ENCODE measurements around the gene ADAMTS12. TPM values are rescaled to one million over a fixed set of nuclear protein-coding genes. Genes with fewer than 3 reads are reported as not detected.
"Not testable (repeated sequence)": the region's sequence is repeated elsewhere in the genome, so short reads cannot be mapped to it uniquely, and the experiment has no call there.

ADAMTS12 gene
- total RNA-seq, 1 experiment from 2014 or later = 0.92 TPM

- no peak for DNase-seq (ENCODE audit: extremely low read depth, low read depth)
These were observed 335.2 kb downstream of the ADAMTS12 start for GRCh38 chr5:33556330-33557328.

- no peak for DNase-seq (ENCODE audit: extremely low read depth, low read depth)
These were observed 341.7 kb downstream of the ADAMTS12 start for GRCh38 chr5:33549982-33550567.

GRCh38 chr5:33539790-33540189 lies 352.0 kb downstream of the ADAMTS12 start:
- DNase-seq (ENCODE audit: extremely low read depth, low read depth) = not testable (repeated sequence)

- no peak for DNase-seq (ENCODE audit: extremely low read depth, low read depth)
These were observed 352.6 kb downstream of the ADAMTS12 start for GRCh38 chr5:33539212-33539611.

DNA sequence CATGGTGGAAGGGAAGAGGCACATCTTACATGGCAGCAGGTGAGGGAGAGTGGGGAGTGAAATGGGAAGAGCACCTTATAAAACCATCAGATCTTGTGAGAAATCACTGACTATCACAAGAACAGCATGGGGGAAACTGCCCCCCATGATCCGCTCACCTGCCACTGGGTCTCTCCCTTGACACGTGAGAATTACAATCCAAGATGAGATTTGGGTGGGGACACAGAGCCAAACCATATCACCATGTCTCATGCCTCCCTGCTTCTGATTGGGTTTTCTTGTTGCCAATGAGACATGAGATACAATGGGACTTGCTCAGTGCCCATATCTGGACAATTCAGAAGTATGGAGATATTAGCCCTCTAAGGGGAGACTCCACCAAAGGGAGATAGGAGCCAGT lies 353.6 kb downstream of the ADAMTS12 start:
- DNase-seq (ENCODE audit: extremely low read depth, low read depth) = no peak

DNA sequence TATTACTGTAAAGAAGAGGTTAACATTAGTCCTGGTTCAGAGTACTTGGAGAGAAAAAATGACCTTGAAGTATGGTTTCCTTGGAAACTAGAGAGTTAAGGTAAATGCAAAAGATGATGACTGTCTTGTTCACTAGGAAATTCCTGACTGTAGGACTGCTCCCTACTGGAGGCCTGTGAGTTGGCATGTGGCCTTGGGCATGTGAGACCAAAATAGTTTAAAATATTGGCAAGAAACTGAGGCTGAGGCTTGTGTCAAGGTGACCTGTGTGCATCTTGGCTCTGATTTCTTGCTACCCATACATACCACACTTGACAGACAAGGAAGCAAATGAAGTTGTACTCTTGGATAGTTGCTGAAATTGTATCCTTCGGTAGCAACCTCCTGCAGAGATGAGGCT lies 354.6 kb downstream of the ADAMTS12 start:
- no peak for DNase-seq (ENCODE audit: extremely low read depth, low read depth)

GRCh38 chr5:33536802-33537201 lies 355.0 kb downstream of the ADAMTS12 start:
- DNase-seq (ENCODE audit: extremely low read depth, low read depth) = no peak

GRCh38 chr5:33531824-33532223 lies 360.0 kb downstream of the ADAMTS12 start:
- DNase-seq (ENCODE audit: extremely low read depth, low read depth) = no peak

DNA sequence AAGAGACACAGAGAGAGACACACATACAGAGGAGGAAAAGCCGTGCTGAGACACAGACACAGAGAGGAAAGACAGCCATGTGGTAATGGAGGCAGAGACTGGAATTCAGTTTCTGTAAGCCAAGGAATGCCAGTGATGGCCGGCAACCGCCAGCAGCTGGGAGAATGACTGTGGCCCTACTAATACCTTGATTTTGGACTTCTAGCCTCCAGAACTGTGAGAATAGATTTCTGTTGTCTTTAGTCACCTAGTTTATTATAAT lies 360.8 kb downstream of the ADAMTS12 start:
- DNase-seq (ENCODE audit: extremely low read depth, low read depth) = no peak

GRCh38 chr5:33530183-33531036 lies 361.4 kb downstream of the ADAMTS12 start:
- no peak for DNase-seq (ENCODE audit: extremely low read depth, low read depth)

- no peak for DNase-seq (ENCODE audit: extremely low read depth, low read depth)
These were observed 364.1 kb downstream of the ADAMTS12 start for GRCh38 chr5:33527696-33528095.

- no peak for DNase-seq (ENCODE audit: extremely low read depth, low read depth)
These were observed 365.0 kb downstream of the ADAMTS12 start for GRCh38 chr5:33526755-33527154.

DNA sequence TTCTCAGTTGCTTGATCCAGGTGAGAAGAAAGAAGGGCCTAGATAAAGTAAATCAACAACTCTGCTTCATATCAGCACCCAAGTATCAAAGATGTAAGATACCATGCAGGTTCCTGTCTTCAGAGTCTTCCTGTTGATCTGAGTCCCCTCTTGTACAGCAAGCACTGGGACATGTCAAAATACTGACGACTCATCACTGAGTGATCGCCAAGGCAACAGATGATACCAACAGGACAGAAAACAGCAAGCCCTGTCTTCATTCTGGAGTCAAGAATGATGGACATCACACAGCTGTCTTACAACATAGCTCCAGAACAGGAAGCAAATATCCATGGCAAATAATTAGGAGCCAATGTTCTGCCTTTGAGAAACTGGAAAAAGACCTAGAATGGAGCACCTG lies 367.3 kb downstream of the ADAMTS12 start:
- no peak for DNase-seq (ENCODE audit: extremely low read depth, low read depth)

- DNase-seq (ENCODE audit: extremely low read depth, low read depth) = no peak
These were observed 368.5 kb downstream of the ADAMTS12 start for GRCh38 chr5:33523208-33523771.

- DNase-seq (ENCODE audit: extremely low read depth, low read depth) = no peak
These were observed 375.4 kb downstream of the ADAMTS12 start for GRCh38 chr5:33516421-33516820.

GRCh38 chr5:33515366-33515765 lies 376.4 kb downstream of the ADAMTS12 start:
- not testable (repeated sequence) for DNase-seq (ENCODE audit: extremely low read depth, low read depth)

DNA sequence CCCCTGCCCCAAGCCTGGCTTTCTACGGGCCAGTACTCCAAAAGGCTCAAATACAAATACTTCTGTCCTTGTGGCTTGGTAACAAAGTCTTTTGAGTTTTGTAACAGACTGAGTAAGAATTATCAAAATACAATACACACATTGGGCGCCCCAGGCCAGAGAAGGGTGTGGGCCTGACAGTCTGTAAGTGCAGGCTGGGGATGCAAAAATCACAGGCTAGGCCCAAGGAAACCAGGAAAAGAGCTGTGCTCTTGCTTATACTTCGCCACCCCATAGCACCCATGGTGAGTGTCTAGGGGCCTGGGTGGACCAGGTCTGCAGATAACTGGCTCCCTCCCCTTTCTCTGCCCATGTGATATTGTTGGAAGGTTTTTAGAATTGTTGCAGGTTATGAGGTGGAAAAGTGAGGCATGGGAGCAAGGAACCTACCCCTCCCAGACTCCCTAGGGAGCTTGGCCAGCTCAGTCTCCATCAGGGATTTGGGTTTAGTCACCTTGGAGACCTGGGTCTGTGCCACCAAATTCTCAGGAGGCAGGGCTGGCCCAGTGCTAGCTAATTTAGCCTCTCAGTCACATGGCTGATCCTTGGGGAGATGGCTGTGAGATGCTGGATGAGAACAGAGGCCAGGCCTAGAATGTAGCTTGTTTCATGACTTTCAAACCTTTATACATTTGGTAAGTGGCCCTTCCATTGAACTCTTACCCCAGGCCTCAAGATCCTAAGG lies 378.2 kb downstream of the ADAMTS12 start:
- DNase-seq (ENCODE audit: extremely low read depth, low read depth) = no peak

DNA sequence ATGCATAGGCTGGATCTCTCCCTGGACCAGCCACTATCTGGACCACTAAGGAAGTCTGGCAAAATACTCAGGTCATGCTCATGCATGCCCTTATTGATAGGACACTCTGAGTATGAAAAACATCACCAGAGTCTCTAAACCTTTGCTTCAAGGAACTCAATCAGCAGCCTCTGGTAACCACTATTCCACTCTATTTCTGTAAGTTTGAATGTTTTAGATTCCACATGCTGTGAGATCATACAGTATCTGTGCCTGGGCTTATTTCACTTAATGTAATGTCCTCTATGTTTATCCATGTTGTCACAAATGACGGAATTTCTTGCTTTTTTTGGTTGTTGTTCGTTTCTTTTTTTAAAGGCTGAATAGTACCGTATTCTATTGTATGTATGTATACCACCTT lies 382.8 kb downstream of the ADAMTS12 start:
- no peak for DNase-seq (ENCODE audit: extremely low read depth, low read depth)

GRCh38 chr5:33507426-33507825 lies 384.4 kb downstream of the ADAMTS12 start:
- no peak for DNase-seq (ENCODE audit: extremely low read depth, low read depth)

DNA sequence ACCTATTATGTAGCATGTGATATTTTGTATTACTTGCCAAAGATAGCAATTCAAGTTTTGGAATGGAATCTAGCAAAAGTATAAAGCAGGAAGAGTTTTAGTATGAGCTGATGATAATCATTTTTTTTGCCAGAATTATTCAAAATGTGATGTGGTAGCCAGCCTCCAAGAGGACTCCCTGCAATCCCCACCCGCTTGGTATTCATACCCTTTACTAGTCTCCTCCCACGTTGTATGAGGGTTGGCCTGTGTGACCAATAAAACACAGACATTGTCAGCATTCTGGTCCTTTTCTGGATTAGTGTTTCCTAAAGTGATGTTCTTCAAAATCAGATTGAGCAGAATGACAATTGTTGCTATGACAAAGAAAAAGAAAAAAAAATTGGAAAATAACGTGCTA lies 387.2 kb downstream of the ADAMTS12 start:
- DNase-seq (ENCODE audit: extremely low read depth, low read depth) = no peak

All from NCI-H460 (cell line).